ENCODE results near the gene HCRTR1.

Gene HCRTR1

DNA sequence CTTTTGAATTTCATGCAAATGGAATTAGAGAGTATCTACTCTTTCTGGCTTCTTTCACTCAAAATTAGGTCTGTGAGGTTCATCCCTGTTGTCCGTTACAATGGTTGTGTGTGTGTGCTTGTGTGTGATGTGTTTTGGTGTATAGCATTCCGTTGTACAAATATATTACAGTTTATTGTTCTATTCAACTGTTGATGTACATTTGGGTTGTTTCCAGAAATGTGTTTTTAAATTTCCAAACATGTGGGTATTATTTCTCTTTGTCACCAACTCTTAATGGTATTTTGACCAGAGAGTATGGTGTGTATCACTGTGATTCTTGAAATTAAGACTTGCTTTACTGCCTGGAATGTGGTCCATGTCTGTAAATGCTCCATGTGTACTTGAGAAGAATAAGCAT lies 16.8 kb upstream of the HCRTR1 start:
- no peak for DNase-seq

- DNase-seq: no peak
These were observed 15.4 kb upstream of the HCRTR1 start for GRCh38 chr1:31602081-31602480.

GRCh38 chr1:31605908-31606427 lies 11.5 kb upstream of the HCRTR1 start:
- peak; percentile 67 for DNase-seq

- DNase-seq: no peak
These were observed 10.1 kb upstream of the HCRTR1 start for GRCh38 chr1:31607360-31607759.

- no peak for DNase-seq
These were observed 7.9 kb upstream of the HCRTR1 start for GRCh38 chr1:31609514-31610118.

- DNase-seq: no peak
These were observed 3.0 kb upstream of the HCRTR1 start for GRCh38 chr1:31614414-31615005.

- DNase-seq: no peak
These were observed 2.1 kb upstream of the HCRTR1 start for GRCh38 chr1:31615414-31615813.

DNA sequence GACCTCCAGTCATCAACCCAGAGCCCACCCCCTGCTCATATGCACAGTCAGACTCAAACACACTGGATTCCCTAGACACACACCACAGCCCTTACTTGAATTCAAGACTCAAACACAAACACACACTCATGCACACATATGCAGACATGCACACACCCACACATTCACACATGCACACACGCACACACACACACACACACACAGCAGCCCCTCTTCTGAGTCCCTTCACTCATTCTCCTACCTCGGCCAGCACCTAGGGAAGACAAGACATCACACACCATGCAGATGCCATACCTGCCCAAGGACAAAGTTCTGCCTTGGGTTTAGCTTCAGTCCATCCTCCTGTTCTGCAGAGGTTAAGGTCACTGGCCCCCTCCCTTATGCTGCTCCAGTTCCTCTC lies 1.6 kb upstream of the HCRTR1 start:
- no peak for DNase-seq

DNA sequence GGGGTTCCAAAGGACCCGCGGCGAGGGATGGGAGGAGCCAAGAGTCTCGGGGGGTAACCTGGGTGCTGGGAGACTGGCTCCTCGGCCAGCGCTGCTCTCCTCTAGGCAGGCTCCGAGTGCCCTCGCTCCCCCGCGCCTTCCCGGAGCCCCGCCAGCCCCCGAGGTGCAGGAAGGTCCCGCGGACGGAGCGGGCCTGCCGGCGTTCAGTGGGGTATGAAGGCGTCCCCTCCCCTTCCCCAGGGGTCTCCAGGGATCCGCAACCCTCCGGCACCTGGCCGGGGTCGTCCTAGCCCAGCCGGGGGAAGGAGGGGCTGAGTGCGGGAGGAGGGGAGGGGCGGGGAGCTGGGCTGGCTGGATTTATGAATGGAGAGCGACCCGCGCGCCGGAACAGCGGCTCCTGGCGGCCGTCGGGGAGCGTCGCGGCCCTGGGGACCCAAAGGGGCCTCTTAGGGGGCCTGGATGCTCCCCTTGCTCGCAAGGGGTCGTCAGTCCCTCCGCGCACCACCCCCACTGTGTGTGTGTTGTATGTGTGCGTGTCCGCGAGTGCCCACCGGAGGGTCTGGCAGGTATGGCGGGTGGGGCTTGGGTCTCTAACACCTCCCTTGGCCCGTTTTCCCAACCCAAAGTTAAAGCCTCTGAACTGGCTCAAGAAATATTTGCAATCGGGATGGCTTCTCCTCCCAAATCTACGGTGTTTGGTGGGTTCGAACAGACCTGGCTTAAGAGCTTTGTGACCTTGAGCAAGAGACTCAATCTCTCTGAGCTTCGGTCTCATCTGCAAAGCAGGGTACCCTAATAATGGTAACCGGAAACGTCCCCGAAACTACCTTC lies 642 bp downstream of the HCRTR1 start:
- DNase-seq: peak; percentile 79

GRCh38 chr1:31618916-31619846 lies 1.7 kb downstream of the HCRTR1 start:
- no peak for DNase-seq

- peak; percentile 52 for DNase-seq
These were observed 3.4 kb downstream of the HCRTR1 start for GRCh38 chr1:31620631-31621497.

DNA sequence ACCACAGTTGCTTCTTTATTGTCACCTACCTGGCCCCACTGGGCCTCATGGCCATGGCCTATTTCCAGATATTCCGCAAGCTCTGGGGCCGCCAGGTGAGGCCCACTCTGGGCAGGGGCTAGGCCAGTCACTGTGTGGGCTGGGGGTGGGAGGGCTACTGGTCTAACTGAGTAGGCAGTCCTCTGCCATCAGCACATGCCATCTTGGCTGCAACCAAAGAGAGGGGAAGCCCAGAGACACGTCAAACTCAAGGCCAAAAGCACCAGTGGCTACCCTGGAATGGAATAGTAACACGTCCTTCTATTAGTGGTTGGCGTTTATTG lies 4.0 kb downstream of the HCRTR1 start:
- no peak for DNase-seq

DNA sequence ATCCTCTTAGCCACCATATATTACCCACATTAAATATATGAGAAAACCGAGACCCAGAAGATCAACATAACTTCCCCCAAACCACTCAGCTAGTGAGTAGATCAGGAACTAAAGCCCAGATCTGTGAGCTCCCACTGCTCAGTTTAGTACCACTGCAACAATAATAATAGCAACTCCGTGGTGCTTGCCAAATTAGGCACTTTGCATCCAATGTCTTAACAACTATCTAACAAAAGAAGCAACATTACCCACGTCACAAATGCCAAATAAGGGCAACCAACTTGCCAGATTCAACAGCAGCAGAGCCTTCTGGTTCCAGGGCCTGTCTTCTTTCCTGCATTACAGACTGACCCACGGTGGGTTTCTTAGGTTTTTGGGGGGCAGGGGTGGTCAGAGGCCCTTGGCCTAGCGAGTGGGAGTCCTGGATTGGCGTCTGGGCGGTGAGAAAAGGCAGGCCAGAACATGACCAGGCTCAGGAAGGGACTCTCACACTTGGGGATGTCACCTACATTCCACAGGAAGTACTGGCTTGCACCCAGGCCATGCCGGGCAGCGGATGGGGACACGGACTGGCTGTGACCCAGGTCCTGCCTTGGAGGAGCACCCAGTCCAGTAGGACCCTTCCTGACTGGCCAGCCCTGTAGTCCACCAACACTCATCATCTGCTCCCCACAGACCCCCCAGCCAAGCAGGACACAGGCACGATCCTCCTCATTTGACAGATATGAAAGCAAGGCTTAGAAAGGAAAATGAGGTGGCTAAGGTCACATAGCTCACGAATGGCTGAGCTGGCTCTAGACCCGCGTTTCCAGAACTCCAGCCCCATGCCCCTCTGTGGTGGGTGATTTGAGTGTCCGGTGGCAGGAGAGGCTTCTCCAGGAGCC lies 4.6 kb downstream of the HCRTR1 start:
- no peak for DNase-seq

DNA sequence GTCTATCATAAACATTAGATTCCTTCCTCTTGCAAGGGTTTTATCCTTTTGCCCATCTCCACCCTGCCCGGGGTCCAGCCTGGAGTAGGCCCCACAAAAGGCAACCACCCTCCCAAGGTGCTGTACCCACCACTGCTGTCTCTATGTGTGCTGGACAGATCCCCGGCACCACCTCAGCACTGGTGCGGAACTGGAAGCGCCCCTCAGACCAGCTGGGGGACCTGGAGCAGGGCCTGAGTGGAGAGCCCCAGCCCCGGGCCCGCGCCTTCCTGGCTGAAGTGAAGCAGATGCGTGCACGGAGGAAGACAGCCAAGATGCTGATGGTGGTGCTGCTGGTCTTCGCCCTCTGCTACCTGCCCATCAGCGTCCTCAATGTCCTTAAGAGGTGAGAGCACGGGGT lies 5.9 kb downstream of the HCRTR1 start:
- no peak for DNase-seq

- no peak for DNase-seq
These were observed 6.8 kb downstream of the HCRTR1 start for GRCh38 chr1:31624309-31624708.

DNA sequence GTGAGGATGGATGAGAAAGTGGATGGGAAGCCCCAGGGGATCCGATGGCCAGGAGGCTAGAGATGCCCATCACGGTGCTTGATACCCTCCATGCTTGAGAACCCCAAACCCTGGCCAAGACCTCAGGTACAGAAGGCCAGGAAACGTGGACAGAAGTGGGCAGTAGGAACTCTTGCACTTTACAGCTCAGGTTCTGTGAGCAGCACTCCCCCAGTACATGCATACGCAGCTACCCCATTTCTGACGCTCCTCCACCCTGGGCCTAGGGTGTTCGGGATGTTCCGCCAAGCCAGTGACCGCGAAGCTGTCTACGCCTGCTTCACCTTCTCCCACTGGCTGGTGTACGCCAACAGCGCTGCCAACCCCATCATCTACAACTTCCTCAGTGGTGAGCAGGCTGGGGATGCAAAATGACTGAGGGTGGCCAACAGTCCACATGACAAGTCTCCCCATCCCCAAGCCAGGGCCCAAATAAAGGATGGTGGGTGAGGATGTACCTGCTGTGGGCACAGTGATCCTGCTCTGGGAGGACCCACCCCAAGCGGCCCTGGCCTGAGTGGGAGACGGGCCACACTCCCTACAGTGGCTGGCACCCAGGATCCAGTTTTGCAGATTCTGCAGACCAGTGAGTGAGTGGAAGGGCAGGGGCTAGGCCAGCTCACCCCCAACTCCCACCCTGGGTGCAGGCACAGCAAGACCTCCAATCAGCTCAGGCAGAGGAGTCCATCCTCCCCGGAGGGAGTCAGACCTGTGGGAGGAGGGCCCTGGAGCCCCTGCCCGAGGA lies 7.4 kb downstream of the HCRTR1 start:
- no peak for DNase-seq

DNA sequence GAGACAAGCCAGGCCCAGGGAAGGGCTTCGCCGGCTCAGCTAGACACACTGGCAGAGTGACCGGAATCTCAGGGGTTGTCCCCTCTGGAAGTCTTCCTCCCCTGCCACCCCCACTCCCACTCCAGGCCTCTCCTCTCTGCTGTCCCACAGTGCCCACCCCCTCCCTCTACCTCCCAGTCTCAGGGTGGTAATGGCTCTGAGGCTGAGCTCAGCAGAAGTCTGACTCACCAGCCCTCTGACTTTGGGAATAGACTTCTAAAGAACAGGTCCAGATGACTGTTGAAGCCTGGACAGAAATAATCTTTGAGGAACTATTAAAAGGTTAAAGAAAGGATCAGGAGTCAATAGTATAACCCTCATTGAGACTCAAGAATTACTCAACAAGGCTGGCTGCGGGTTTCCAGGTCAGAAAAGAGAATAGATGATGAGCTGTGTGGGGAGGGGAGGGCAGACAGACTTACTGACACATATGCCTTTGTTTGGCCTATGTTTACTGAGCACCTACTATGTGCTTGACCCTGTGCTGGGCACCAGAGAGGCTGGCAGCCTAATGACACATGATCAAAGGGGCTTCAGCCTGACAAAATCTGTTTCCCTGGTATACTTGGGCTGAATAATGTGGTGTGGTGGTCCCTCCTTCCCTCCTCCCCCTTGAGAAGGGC lies 8.2 kb downstream of the HCRTR1 start:
- DNase-seq: no peak

DNA sequence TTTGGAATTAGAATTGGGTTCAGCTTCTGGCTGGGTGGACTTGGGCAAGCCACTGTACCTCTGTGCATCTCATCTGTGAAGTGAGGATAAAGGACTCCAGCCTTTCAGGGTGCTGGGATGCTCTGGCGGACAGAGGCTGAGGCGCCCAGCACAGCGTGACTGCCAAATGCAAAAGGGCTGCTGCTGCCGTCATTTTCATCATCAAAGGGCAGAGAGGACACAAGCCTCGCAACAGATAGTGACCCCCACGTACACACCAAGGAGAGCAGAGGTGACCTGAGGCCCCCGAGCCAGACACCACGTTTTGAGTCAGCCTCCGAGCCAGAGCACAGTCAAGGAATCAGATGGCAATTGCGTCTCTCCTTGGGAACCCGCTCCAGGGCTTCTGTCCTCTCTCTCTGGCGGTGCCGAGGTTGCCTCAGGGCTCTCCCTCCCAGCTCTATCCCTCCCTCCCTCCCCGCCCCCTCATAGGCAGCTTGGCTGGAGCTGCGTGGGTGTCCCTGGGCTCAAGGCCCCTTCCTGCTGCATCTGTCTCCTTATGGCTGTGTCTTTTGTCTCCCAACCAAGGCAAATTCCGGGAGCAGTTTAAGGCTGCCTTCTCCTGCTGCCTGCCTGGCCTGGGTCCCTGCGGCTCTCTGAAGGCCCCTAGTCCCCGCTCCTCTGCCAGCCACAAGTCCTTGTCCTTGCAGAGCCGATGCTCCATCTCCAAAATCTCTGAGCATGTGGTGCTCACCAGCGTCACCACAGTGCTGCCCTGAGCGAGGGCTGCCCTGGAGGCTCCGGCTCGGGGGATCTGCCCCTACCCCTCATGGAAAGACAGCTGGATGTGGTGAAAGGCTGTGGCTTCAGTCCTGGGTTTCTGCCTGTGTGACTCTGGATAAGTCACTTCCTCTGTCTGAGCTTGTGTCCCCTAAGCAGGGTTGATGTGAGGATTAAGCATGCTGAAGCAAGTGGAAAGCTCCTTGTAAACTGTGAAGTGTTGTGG lies 9.0 kb downstream of the HCRTR1 start:
- no peak for DNase-seq

Measured in activated effector memory CD4-positive, alpha-beta T cell treated with anti-CD3 and anti-CD28 coated beads, Interleukin-2, amount 50 U/mL, for 16 hours (primary cell).